SK-N-SH (cell line): Measurements from ENCODE around the gene ID2. TPM values are rescaled to one million over a fixed set of nuclear protein-coding genes. Genes with fewer than 3 reads are reported as not detected.

Experiments
- CTCF ChIA-PET: fragments of 300-600, 350-600 bp; formaldehyde crosslinking; extraction: SDS; loops from one replicate; lab custom pipeline; 2021; lab: Yijun Ruan, JAX
- POLR2A ChIA-PET: fragments of 350-600 bp; sonication (Branson Sonifier 250); formaldehyde crosslinking; extraction: SDS; loops from one replicate; lab custom pipeline; 2020; ENCODE audit warnings: antibody characterized with exemption, inconsistent platforms; lab: Yijun Ruan, JAX
- DNase-seq: peaks from one replicate; pipeline ENCODE4 v3.0.0; 2012
- H2AFZ ChIP-seq: fragments of 200-600 bp; sonication (generic); 2 replicates; pipeline ENCODE4 v1.8.1; 2016; ENCODE audit warnings: antibody characterized with exemption, mild to moderate bottlenecking, low read depth
- H3F3A ChIP-seq: fragments of 200-600 bp; sonication (generic); replicated peaks from 2 replicates; pipeline ENCODE3; 2016; ENCODE audit warnings: antibody characterized with exemption, mild to moderate bottlenecking; ENCODE audit not compliant: insufficient read depth
- H3K27ac ChIP-seq, 2 experiments: fragments of 200-500 bp in 1 of 2; fragments of 200-600 bp in 1 of 2; sonication (Bioruptor generic) in 1 of 2; sonication (generic), shearing (Covaris generic) in 1 of 2; 2 replicates each; pipeline versions ENCODE4 v1.5.1 to v1.6.1; 2014 to 2016; ENCODE audit warnings: low read depth in 2 of 2, inconsistent platforms in 1 of 2, low read length in 1 of 2, mild to moderate bottlenecking in 1 of 2, mixed read lengths in 1 of 2
- H3K27me3 ChIP-seq: fragments of 200-600 bp; sonication (generic), shearing (Covaris generic); 2 replicates; pipeline ENCODE4 v1.6.1; 2016; ENCODE audit warnings: mixed run types; ENCODE audit not compliant: insufficient read depth
- H3K36me3 ChIP-seq, 2 experiments: fragments of 200-500 bp in 1 of 2; fragments of 200-600 bp in 1 of 2; sonication (Bioruptor generic) in 1 of 2; sonication (generic) in 1 of 2; replicated peaks in 1 of 2; 2 replicates each; pipeline versions ENCODE3 to v1.5.1; 2014 to 2016; ENCODE audit warnings: low read length in 1 of 2, mild to moderate bottlenecking in 1 of 2; ENCODE audit not compliant: insufficient read depth in 2 of 2, control insufficient read depth in 1 of 2
- H3K4me1 ChIP-seq, 2 experiments: fragments of 200-500 bp in 1 of 2; fragments of 200-600 bp in 1 of 2; sonication (Bioruptor generic) in 1 of 2; sonication (generic), shearing (Covaris generic) in 1 of 2; 2 replicates each; pipeline versions ENCODE4 v1.5.1 to v1.6.1; 2014 to 2016; ENCODE audit warnings: low read depth in 1 of 2, low read length in 1 of 2, mixed run types in 1 of 2; ENCODE audit not compliant: insufficient read depth in 2 of 2, control insufficient read depth in 1 of 2
- H3K4me2 ChIP-seq: fragments of 200-600 bp; sonication (generic), shearing (Covaris generic); 2 replicates; pipeline ENCODE4 v1.6.1; 2017; ENCODE audit warnings: mixed run types
- H3K4me3 ChIP-seq, 2 experiments: fragments of 200-500 bp in 1 of 2; fragments of 200-600 bp in 1 of 2; sonication (Bioruptor generic) in 1 of 2; sonication (generic), shearing (Covaris generic) in 1 of 2; 2 replicates each; pipeline versions ENCODE4 v1.5.1 to v1.8.1; 2014 to 2016; ENCODE audit warnings: low read depth in 2 of 2, inconsistent platforms in 1 of 2, low read length in 1 of 2, mild to moderate bottlenecking in 1 of 2, mixed read lengths in 1 of 2, moderate library complexity in 1 of 2
- H3K79me2 ChIP-seq: fragments of 200-600 bp; sonication (generic); 2 replicates; pipeline ENCODE4 v1.8.1; 2017; ENCODE audit warnings: mild to moderate bottlenecking; ENCODE audit not compliant: insufficient read depth
- H3K9ac ChIP-seq: fragments of 200-600 bp; sonication (generic); 2 replicates; pipeline ENCODE4 v1.6.1; 2017; ENCODE audit warnings: mixed run types
- H3K9me2 ChIP-seq: fragments of 200-600 bp; sonication (generic); 2 replicates; pipeline ENCODE4 v1.6.1; 2017; ENCODE audit warnings: mixed run types
- H3K9me3 ChIP-seq: fragments of 200-600 bp; sonication (generic); 2 replicates; pipeline ENCODE4 v1.6.1; 2017; ENCODE audit warnings: mixed run types, mild to moderate bottlenecking, moderate library complexity
- H4K20me1 ChIP-seq: fragments of 200-600 bp; sonication (generic); 2 replicates; pipeline ENCODE4 v1.6.1; 2017; ENCODE audit warnings: mild to moderate bottlenecking, mixed run types; ENCODE audit not compliant: insufficient read depth
- CHD2 ChIP-seq: fragments of 150-350 bp; IDR thresholded peaks from 2 replicates; pipeline ENCODE4 v1.6.1; 2018; ENCODE audit warnings: low read length; ENCODE audit not compliant: partially characterized antibody
- EZH2phosphoT487 ChIP-seq: fragments of 200-600 bp; sonication (generic); IDR thresholded peaks from 2 replicates; pipeline ENCODE4 v1.6.1; 2017; ENCODE audit warnings: low read depth, mixed run types, mild to moderate bottlenecking, antibody characterized with exemption, moderate library complexity, borderline replicate concordance
- FOSL2 ChIP-seq: IDR thresholded peaks from 2 replicates; pipeline ENCODE4 v1.4.0; 2012; ENCODE audit warnings: low read depth, mild to moderate bottlenecking, moderate library complexity, borderline replicate concordance
- FOXJ3 ChIP-seq: sonication (generic); formaldehyde crosslinking; IDR thresholded peaks from 2 replicates; pipeline ENCODE4 v1.5.1; 2020; ENCODE audit warnings: mild to moderate bottlenecking, missing genetic modification reagents
- FOXM1 ChIP-seq: IDR thresholded peaks from 2 replicates; pipeline ENCODE4 v1.4.0; 2012; ENCODE audit warnings: low read depth, mild to moderate bottlenecking
- GABPA ChIP-seq: IDR thresholded peaks from 2 replicates; pipeline ENCODE4 v1.4.0; 2012; ENCODE audit warnings: low read depth, mild to moderate bottlenecking
- GATA2 ChIP-seq: sonication (generic); formaldehyde crosslinking; IDR thresholded peaks from 2 replicates; pipeline ENCODE4 v1.5.0; 2020; ENCODE audit warnings: mild to moderate bottlenecking, missing genetic modification reagents
- JUND ChIP-seq: IDR thresholded peaks from 2 replicates; pipeline ENCODE4 v1.4.0; 2012
- NFIC ChIP-seq: IDR thresholded peaks from 2 replicates; pipeline ENCODE4 v1.4.0; 2012; ENCODE audit warnings: borderline replicate concordance
- NRF1 ChIP-seq: IDR thresholded peaks from 2 replicates; pipeline ENCODE4 v1.6.1; 2012; ENCODE audit warnings: low read depth, mild to moderate bottlenecking, low read length
- POLR2AphosphoS5 ChIP-seq: IDR thresholded peaks from 2 replicates; pipeline ENCODE4 v1.6.1; 2012; ENCODE audit warnings: low read depth, low read length
- RAD21 ChIP-seq: IDR thresholded peaks from 2 replicates; pipeline ENCODE4 v1.6.1; 2012; ENCODE audit warnings: mild to moderate bottlenecking, low read length
- RFX5 ChIP-seq: IDR thresholded peaks from 2 replicates; pipeline ENCODE4 v1.6.1; 2012; ENCODE audit warnings: mild to moderate bottlenecking, improper control_type of control experiment, low read length
- RXRA ChIP-seq: IDR thresholded peaks from 2 replicates; pipeline ENCODE4 v1.4.0; 2012; ENCODE audit warnings: low read depth, mild to moderate bottlenecking, borderline replicate concordance
- SIN3A ChIP-seq: IDR thresholded peaks from 2 replicates; pipeline ENCODE4 v1.6.1; 2012; ENCODE audit warnings: low read depth, mild to moderate bottlenecking, low read length, moderate library complexity, borderline replicate concordance
- SMC3 ChIP-seq: IDR thresholded peaks from 2 replicates; pipeline ENCODE4 v1.6.1; 2012; ENCODE audit warnings: low read depth, low read length, improper control_type of control experiment
- TAF1 ChIP-seq: IDR thresholded peaks from 2 replicates; pipeline ENCODE4 v1.6.1; 2012; ENCODE audit warnings: low read depth, mild to moderate bottlenecking, low read length, moderate library complexity, borderline replicate concordance
- TCF12 ChIP-seq: IDR thresholded peaks from 2 replicates; pipeline ENCODE4 v1.4.0; 2012
- TEAD4 ChIP-seq: IDR thresholded peaks from 2 replicates; pipeline ENCODE4 v1.4.0; 2012; ENCODE audit warnings: mild to moderate bottlenecking, borderline replicate concordance; ENCODE audit not compliant: insufficient read depth
- YY1 ChIP-seq: IDR thresholded peaks from 2 replicates; pipeline ENCODE4 v1.4.0; 2012; ENCODE audit warnings: low read depth, mild to moderate bottlenecking
- WGBS: methylation state at CpG from one replicate; pipeline ENCODE4 v1.1.6; 2017; ENCODE audit warnings: low lambda C conversion rate; 5-methylcytosine and 5-hydroxymethylcytosine counted together
- polyA plus RNA-seq, 3 experiments: library from polyadenylated mRNA; depleted of rRNA; stranded (reverse); fragments of >200 nt; gene quantifications; 2 replicates each; pipeline ENCODE4 v1.2.3, GENCODE V29; 2012
- TF ChIP-seq, protein P1 (sequence below): IDR thresholded peaks from 2 replicates; pipeline ENCODE4; 2012
- TF ChIP-seq, protein P2 (sequence below): IDR thresholded peaks from 2 replicates; pipeline ENCODE4 v1.4.0; 2012; ENCODE audit warnings: low read depth, borderline replicate concordance
- TF ChIP-seq, protein P3 (sequence below): fragments of 200-600 bp; sonication (generic); IDR thresholded peaks from 2 replicates; pipeline ENCODE4 v1.6.1; 2017; ENCODE audit warnings: antibody characterized with exemption, mild to moderate bottlenecking, moderate library complexity
- TF ChIP-seq, protein P4 (sequence below): fragments of 150-350 bp; IDR thresholded peaks from 2 replicates; pipeline ENCODE4 v1.6.1; 2017; ENCODE audit warnings: antibody characterized with exemption, low read length, low read depth, borderline replicate concordance
- TF ChIP-seq, protein P5 (sequence below): IDR thresholded peaks from 2 replicates; pipeline ENCODE4 v1.4.0; 2012; ENCODE audit warnings: low read depth
- TF ChIP-seq, protein P6 (sequence below): fragments of 150-350 bp; IDR thresholded peaks from 2 replicates; pipeline ENCODE4 v1.6.1; 2016; ENCODE audit warnings: mild to moderate bottlenecking, low read depth, low read length

Gene ID2
- polyA plus RNA-seq, 1 of the 3 experiments (the other 2 are of a cell fraction) = 459 TPM

DNA sequence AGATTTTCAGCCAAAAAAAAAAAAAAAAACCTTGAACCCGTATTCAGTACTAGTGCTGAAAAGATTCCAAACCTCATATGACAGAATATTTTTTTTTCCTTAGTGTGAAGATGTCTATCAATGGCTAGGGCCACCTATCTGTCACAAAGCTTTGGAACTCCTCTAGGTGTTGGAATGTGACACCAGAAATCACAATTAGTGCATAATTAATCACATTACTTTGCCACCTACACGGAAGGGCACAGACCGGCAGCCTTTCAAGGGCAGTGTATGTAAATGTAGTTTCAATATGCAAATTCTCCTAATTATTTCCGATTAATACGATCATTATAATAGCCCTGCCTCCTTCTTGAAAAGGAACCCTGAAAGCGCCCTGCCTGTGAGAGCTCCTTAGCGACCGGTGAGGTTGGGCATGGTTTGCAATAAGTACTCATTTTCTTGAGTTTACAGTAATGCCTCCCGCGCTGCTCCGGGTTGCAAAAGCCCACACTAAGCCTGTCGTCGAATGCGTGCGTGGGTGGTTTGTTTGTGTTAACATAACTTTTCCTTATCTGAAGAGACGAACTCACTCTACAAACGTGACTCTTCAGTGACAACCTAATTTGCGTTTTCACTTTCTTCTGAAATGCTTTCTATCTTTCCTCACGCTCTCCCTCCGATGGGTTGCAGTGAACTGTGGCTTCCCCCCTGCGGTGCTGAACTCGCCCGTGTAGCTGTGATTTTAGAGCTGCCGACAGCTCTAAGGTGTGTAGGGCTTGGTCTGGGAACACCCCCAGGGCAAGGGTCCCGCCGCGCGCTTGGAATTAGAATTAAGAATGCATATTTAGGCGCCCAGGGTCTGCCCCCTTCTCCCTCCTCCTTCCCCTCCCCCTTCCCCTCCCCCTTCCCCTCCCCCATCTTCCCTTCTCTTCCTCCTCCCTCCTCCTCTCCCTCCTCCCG is 765 bp upstream of the ID2 start:
- Histone ChIP-seq H3K4me1 (peaks cover 22 to 52% of the 10 kb centered on the region in 2 experiments), H3K9me3 (no peaks in the 10 kb centered on the region), H3K4me2 (peak overlapping the region; percentile 96), H3K4me3 (peak overlapping the region; percentile 77 to 80), H3K27ac (peak overlapping the region; percentile 97 to 99), H2AFZ (peak overlapping the region; percentile 41), H3K36me3 (peaks cover 0 to 20% of the 10 kb centered on the region in 2 experiments), H3K79me2 (peaks cover 42% of the 10 kb centered on the region), H3K9me2 (no peaks in the 10 kb centered on the region), H3K27me3 (no peaks in the 10 kb centered on the region), H3K9ac (peak overlapping the region; percentile 96), H3F3A (peaks cover 63% of the 10 kb centered on the region), H4K20me1 (peaks cover 33% of the 10 kb centered on the region)
- ChIA-PET POLR2A (interaction anchor here (0.6 to 7.4 kb wide), 36 partner anchors 8 to 1673 kb away, joined by 3 to 154 read pairs (median 5); no protein-coding TSS in a partner anchor), CTCF (interaction anchor here (0.6 to 4.9 kb wide), 16 partner anchors 8 to 1584 kb away, joined by 3 to 25 read pairs (median 4); no protein-coding TSS in a partner anchor)
- peak; percentile 61 for DNase-seq
- 2% methylated on average over 30 of the region's 30 CpGs for WGBS
- TF ChIP-seq, protein P1, sequence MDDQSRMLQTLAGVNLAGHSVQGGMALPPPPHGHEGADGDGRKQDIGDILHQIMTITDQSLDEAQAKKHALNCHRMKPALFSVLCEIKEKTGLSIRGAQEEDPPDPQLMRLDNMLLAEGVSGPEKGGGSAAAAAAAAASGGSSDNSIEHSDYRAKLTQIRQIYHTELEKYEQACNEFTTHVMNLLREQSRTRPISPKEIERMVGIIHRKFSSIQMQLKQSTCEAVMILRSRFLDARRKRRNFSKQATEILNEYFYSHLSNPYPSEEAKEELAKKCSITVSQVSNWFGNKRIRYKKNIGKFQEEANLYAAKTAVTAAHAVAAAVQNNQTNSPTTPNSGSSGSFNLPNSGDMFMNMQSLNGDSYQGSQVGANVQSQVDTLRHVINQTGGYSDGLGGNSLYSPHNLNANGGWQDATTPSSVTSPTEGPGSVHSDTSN = no peak
- no peak for TF ChIP-seq RFX5
- TF ChIP-seq GABPA = no peak; the same call in 1 of the 2 replicates
- no peak for TF ChIP-seq JUND
- no peak for TF ChIP-seq FOXM1
- no peak for TF ChIP-seq EZH2phosphoT487
- no peak for TF ChIP-seq FOSL2
- TF ChIP-seq, protein P2, sequence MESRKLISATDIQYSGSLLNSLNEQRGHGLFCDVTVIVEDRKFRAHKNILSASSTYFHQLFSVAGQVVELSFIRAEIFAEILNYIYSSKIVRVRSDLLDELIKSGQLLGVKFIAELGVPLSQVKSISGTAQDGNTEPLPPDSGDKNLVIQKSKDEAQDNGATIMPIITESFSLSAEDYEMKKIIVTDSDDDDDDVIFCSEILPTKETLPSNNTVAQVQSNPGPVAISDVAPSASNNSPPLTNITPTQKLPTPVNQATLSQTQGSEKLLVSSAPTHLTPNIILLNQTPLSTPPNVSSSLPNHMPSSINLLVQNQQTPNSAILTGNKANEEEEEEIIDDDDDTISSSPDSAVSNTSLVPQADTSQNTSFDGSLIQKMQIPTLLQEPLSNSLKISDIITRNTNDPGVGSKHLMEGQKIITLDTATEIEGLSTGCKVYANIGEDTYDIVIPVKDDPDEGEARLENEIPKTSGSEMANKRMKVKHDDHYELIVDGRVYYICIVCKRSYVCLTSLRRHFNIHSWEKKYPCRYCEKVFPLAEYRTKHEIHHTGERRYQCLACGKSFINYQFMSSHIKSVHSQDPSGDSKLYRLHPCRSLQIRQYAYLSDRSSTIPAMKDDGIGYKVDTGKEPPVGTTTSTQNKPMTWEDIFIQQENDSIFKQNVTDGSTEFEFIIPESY = no peak
- no peak for TF ChIP-seq YY1
- TF ChIP-seq, protein P3, sequence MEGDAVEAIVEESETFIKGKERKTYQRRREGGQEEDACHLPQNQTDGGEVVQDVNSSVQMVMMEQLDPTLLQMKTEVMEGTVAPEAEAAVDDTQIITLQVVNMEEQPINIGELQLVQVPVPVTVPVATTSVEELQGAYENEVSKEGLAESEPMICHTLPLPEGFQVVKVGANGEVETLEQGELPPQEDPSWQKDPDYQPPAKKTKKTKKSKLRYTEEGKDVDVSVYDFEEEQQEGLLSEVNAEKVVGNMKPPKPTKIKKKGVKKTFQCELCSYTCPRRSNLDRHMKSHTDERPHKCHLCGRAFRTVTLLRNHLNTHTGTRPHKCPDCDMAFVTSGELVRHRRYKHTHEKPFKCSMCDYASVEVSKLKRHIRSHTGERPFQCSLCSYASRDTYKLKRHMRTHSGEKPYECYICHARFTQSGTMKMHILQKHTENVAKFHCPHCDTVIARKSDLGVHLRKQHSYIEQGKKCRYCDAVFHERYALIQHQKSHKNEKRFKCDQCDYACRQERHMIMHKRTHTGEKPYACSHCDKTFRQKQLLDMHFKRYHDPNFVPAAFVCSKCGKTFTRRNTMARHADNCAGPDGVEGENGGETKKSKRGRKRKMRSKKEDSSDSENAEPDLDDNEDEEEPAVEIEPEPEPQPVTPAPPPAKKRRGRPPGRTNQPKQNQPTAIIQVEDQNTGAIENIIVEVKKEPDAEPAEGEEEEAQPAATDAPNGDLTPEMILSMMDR = no peak
- TF ChIP-seq, protein P4, sequence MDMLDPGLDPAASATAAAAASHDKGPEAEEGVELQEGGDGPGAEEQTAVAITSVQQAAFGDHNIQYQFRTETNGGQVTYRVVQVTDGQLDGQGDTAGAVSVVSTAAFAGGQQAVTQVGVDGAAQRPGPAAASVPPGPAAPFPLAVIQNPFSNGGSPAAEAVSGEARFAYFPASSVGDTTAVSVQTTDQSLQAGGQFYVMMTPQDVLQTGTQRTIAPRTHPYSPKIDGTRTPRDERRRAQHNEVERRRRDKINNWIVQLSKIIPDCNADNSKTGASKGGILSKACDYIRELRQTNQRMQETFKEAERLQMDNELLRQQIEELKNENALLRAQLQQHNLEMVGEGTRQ = no peak
- no peak for TF ChIP-seq FOXJ3 (CRISPR knock-in tag)
- peak; percentile 22 for TF ChIP-seq SMC3
- no peak for TF ChIP-seq SIN3A
- TF ChIP-seq, protein P5, sequence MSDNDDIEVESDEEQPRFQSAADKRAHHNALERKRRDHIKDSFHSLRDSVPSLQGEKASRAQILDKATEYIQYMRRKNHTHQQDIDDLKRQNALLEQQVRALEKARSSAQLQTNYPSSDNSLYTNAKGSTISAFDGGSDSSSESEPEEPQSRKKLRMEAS = peak; percentile 44; the same call in 1 of the 2 replicates
- TF ChIP-seq, protein P6, sequence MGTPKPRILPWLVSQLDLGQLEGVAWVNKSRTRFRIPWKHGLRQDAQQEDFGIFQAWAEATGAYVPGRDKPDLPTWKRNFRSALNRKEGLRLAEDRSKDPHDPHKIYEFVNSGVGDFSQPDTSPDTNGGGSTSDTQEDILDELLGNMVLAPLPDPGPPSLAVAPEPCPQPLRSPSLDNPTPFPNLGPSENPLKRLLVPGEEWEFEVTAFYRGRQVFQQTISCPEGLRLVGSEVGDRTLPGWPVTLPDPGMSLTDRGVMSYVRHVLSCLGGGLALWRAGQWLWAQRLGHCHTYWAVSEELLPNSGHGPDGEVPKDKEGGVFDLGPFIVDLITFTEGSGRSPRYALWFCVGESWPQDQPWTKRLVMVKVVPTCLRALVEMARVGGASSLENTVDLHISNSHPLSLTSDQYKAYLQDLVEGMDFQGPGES = no peak
- TF ChIP-seq TEAD4 = no peak
- TF ChIP-seq RXRA = no peak
- TF ChIP-seq CHD2 = no peak
- TF ChIP-seq NRF1 = no peak
- no peak for TF ChIP-seq TAF1
- TF ChIP-seq NFIC = no peak
- TF ChIP-seq POLR2AphosphoS5 = no peak
- TF ChIP-seq TCF12 = no peak; the same call in 1 of the 2 replicates
- TF ChIP-seq GATA2 = no peak
- peak; percentile 18; the same call in 1 of the 2 replicates for TF ChIP-seq RAD21
